RWPE1 (cell line): Measurements from ENCODE around the gene FAM20B.
A peak's percentile ranks its signal among the peaks of the same experiment; 100 is the strongest.

Experiments
- CTCF ChIA-PET: fragments of 350-600 bp; sonication (Branson Sonifier 250); formaldehyde crosslinking; extraction: SDS; loops from one replicate; lab custom pipeline; 2021; lab: Yijun Ruan, JAX
- POLR2A ChIA-PET: fragments of 400-600 bp; formaldehyde crosslinking; extraction: SDS; loops from one replicate; lab custom pipeline; 2020; ENCODE audit warnings: antibody characterized with exemption; ENCODE audit not compliant: low non-redundant PET; lab: Yijun Ruan, JAX
- DNase-seq: peaks from one replicate; pipeline ENCODE4 v3.0.0; 2012; ENCODE audit warnings: low spot score
- H3K27ac ChIP-seq: fragments of 450-650 bp; 2 replicates; pipeline ENCODE4 v1.5.1; 2017
- CTCF ChIP-seq: fragments of 450-650 bp; conservative IDR thresholded peaks from 2 replicates; pipeline ENCODE4 v1.5.1; 2017; ENCODE audit warnings: low read depth, mild to moderate bottlenecking

The FAM20B gene

GRCh38 chr1:179103999-179104398, 78.3 kb downstream of the FAM20B start:
- CTCF ChIA-PET: no interaction called here
- no peak for DNase-seq
- POLR2A ChIA-PET: no interaction called here
- H3K27ac ChIP-seq: no peak overlapping the region
- no peak for TF ChIP-seq CTCF

GRCh38 chr1:179104611-179105250, 79.0 kb downstream of the FAM20B start:
- H3K27ac ChIP-seq: no peak overlapping the region
- no peak for TF ChIP-seq CTCF
- CTCF ChIA-PET: interaction anchor here (1.2 kb wide), 1 partner anchor 8 kb away, joined by 3 read pairs; no protein-coding TSS in a partner anchor
- no peak for DNase-seq
- POLR2A ChIA-PET: no interaction called here

GRCh38 chr1:179105393-179105792, 79.7 kb downstream of the FAM20B start:
- no peak overlapping the region for H3K27ac ChIP-seq
- POLR2A ChIA-PET: no interaction called here
- TF ChIP-seq CTCF: no peak
- peak; percentile 41 for DNase-seq
- CTCF ChIA-PET: interaction anchor here (0.6 to 1.2 kb wide), 2 partner anchors 9 to 22 kb away, joined by 3 to 4 read pairs; no protein-coding TSS in a partner anchor

- DNase-seq: no peak
- CTCF ChIA-PET: interaction anchor here (0.6 kb wide), 1 partner anchor 105 kb away, joined by 3 read pairs; no protein-coding TSS in a partner anchor
- TF ChIP-seq CTCF: no peak
- POLR2A ChIA-PET: interaction anchor here (0.6 kb wide), 1 partner anchor 109 kb away, joined by 3 read pairs; no protein-coding TSS in a partner anchor
- H3K27ac ChIP-seq: 0 out of 2 replicates have a peak overlapping the region, but pooled peaks have one; percentile 21
Measured at GRCh38 chr1:179107706-179108629, 82.3 kb downstream of the FAM20B start.

- CTCF ChIA-PET: interaction anchor here (0.6 kb wide), 1 partner anchor 104 kb away, joined by 3 read pairs; no protein-coding TSS in a partner anchor
- no peak for DNase-seq
- 0 out of 2 replicates have a peak overlapping the region, but pooled peaks have one; percentile 21 for H3K27ac ChIP-seq
- POLR2A ChIA-PET: no interaction called here
- no peak for TF ChIP-seq CTCF
Measured at GRCh38 chr1:179108644-179109043, 83.0 kb downstream of the FAM20B start.

- CTCF ChIA-PET: no interaction called here
- TF ChIP-seq CTCF: no peak
- POLR2A ChIA-PET: no interaction called here
- no peak for DNase-seq
- H3K27ac ChIP-seq: no peak overlapping the region
Measured at GRCh38 chr1:179115181-179115580, 89.5 kb downstream of the FAM20B start.
